Fibroblast of gingiva (primary cell): Measurements from ENCODE around the gene PRDM16.

Source experiments
- DNase-seq: peaks from one replicate; pipeline ENCODE4 v3.0.0-alpha.2; 2011; ENCODE audit warnings: low read depth

PRDM16 gene

GRCh38 chr1:3475839-3476573 is 407.0 kb downstream of the PRDM16 start:
- no peak for DNase-seq

- no peak for DNase-seq
These were observed 407.7 kb downstream of the PRDM16 start for GRCh38 chr1:3476666-3477065.

GRCh38 chr1:3477241-3477995 is 408.4 kb downstream of the PRDM16 start:
- DNase-seq, result no peak

- DNase-seq, result no peak
These were observed 409.2 kb downstream of the PRDM16 start for GRCh38 chr1:3478187-3478586.

GRCh38 chr1:3479511-3480368 is 410.7 kb downstream of the PRDM16 start:
- DNase-seq, result no peak

GRCh38 chr1:3480369-3480719 is 411.3 kb downstream of the PRDM16 start:
- DNase-seq, result no peak

- no peak for DNase-seq
These were observed 412.0 kb downstream of the PRDM16 start for GRCh38 chr1:3481046-3481445.

- DNase-seq, result no peak
These were observed 412.9 kb downstream of the PRDM16 start for GRCh38 chr1:3481836-3482375.

GRCh38 chr1:3482378-3482849 is 413.4 kb downstream of the PRDM16 start:
- DNase-seq, result no peak

GRCh38 chr1:3483380-3483779 is 414.4 kb downstream of the PRDM16 start:
- DNase-seq, result no peak

GRCh38 chr1:3483801-3484444 is 414.9 kb downstream of the PRDM16 start:
- no peak for DNase-seq

GRCh38 chr1:3485016-3485415 is 416.0 kb downstream of the PRDM16 start:
- no peak for DNase-seq
